Measurements from ENCODE around the gene IRF8.
"Not testable (repeated sequence)": the region's sequence is repeated elsewhere in the genome, so short reads cannot be mapped to it uniquely, and the experiment has no call there.

The IRF8 gene

DNA sequence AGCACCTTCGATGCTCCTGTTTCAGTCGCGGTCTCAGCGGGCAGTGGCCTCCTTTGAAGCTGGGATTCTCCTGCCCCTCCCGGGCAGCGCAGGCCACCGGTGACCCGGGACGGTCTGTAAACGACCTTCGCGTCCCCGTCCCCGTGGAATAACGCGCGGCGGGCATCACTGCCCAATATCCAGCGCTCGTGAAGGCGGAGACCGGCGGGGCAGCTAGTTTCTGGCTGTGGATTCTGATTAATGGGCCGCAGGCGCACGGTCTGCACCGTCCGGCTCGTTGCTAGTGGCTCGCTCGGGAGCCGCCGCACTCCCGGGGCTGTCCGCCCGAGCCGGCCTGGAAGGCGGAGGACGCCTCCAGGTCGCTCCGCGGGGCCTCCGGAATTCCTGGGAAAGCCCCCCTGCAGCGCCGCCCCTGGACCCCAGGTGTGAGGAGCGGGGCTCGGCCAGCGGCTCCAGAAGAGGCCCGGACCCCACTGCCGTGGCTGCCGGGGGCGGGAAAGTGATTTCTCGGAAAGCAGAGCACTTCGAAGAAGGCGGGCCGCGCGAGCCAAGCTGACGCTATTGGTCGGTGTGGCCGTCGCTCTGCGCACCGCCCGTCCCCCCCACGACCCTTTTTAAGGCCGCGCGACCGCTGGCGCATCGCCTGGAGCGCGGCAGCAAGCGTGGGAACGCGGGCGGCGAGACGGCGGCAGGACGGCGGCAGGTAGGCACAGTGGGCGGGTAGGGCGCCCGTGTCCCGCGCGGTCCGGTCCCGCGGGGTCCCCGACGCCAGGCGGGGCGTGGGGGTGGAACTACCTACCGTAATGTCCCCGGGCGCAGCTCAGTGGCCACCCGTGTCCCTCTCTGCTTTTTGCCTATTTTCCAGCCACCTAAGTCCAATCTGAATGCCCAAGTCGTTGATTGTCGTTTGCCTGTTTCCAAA lies at the start of gene IRF8:
TSS of gene IRF8 (plus strand) at position 642 of the 922 bp plus-strand sequence. CDS start 3,854 bp downstream, outside the sequence.
- DNase-seq (ENCODE audit: low read depth, low spot score): peak; percentile 82

DNA sequence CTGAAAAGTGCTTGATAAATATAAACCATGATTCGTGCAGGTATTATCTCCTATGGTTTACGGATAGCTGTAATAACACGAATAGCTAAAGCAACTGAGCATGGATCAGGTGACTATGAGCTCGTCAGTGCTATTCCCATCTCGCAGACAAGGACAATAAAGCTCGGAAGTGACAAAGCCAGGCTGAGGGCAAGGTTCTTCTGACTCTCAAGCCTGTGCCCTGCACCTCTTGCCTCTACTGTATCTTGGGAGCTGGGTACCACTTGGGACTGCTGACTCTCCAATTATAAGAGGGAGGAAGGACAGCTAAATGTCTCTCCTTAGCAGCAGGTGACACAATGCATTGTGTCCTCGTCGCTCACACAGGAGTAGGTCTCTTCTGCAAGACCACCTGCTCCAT lies 49.6 kb upstream of the IRF8 start:
- DNase-seq (ENCODE audit: low read depth, low spot score): no peak

- DNase-seq (ENCODE audit: low read depth, low spot score): peak; percentile 35
These were observed 48.5 kb upstream of the IRF8 start for GRCh38 chr16:85850344-85850880.

DNA sequence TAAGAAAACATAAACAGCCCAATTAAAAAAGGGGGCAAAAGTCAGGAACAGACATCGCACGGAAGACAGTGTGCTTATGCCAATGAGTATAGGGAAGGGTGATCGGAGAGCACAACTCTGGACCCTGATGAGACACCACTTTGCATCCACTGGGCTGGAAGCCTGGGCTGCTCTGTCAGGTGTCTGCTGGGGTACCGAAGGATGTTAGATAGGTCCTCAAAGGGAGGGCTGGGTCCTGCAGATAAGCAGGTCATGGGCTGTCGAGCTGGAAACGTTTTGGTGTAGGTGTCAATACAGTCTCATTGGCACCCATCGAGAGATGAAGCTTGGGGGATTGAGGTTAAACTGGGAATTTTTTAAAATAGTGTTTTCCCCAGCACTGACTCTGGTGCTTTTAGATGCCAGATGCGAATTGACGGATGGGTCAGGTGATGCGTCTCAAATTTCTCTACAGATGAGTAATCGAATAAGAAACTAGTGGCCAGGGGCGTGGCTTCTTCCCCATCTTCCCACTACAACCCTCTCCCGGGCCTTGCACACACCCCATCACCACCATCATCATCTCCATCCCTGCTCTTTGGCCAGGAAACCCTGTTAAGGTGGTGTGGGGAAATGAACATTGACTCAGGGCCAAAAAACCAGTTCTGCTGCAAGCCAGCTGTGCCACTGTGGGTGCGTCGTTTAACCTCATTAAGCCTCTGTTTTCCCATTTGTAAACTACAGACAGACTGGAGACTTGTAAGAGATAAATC lies 47.8 kb upstream of the IRF8 start:
- DNase-seq (ENCODE audit: low read depth, low spot score): no peak

DNA sequence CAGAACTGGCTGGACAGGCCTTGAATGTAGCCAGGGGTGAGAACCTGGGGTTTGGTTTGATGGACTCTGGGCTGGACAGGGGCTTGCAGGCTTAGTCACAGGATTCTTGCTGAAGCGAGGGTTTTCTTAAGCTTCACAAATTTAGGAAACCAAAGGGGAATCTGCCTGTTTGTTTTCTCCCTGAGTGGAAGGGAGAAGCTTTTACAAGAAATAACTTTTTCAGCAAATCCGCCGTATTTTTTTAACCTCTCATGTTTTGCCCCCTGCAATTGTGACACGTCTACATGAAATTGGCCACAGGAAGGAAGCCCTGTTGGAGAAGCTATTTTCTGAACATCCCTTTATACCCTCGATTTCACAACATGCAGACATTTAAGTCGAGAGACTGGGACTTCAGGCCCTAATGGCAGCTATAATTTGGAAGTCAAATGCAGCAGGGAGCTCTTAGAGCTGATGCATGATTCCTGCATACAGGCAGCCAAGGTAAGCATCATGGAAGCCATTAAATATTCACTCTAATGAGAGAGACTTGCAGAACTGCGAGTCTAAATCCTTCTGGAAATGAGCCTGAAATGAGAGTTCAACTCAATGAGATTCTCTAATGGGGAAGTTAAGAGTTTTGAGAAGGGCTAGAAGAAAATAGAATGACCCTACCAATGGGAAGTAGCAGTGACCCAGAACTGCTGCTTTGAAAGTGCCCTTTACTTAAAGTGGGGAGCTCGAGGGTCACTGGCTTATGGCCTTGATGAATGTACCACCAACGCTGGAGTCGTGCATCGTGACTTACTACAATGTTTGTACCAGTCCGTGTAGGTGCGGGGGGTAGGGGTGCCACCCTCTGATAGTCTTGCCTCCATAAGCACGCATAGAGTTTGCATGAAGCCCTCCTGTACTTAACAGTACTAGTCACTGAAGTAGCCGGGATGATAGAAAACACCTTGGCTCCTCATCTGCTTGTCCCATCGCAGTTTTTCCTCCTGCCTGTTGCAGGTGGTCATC lies 45.1 kb upstream of the IRF8 start:
- peak; percentile 18 for DNase-seq (ENCODE audit: low read depth, low spot score)

- no peak for DNase-seq (ENCODE audit: low read depth, low spot score)
These were observed 44.0 kb upstream of the IRF8 start for GRCh38 chr16:85854935-85855334.

- no peak for DNase-seq (ENCODE audit: low read depth, low spot score)
These were observed 42.9 kb upstream of the IRF8 start for GRCh38 chr16:85856079-85856478.

GRCh38 chr16:85856585-85856984 lies 42.4 kb upstream of the IRF8 start:
- no peak for DNase-seq (ENCODE audit: low read depth, low spot score)

DNA sequence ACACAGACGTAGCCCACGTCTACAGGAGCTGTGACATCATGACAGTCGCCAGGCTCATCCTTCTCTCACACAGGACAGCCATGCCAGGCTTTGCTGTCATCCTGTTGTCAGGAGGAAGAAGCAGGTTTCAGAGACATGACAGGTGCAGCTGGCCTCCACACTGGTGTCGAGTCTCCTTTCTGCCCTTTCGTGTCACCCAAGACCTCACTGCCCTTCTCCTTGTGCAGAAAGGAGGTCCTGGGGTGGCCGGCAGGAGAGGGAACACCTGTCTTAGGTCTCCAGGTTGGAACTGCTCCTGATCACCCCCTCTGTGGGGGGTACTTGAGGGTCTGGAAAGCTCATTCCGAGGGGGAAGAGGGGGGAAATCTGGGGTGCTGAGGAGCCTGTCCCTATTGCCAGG lies 41.6 kb upstream of the IRF8 start:
- no peak for DNase-seq (ENCODE audit: low read depth, low spot score)

GRCh38 chr16:85858571-85858970 lies 40.4 kb upstream of the IRF8 start:
- DNase-seq (ENCODE audit: low read depth, low spot score): not testable (repeated sequence)

DNA sequence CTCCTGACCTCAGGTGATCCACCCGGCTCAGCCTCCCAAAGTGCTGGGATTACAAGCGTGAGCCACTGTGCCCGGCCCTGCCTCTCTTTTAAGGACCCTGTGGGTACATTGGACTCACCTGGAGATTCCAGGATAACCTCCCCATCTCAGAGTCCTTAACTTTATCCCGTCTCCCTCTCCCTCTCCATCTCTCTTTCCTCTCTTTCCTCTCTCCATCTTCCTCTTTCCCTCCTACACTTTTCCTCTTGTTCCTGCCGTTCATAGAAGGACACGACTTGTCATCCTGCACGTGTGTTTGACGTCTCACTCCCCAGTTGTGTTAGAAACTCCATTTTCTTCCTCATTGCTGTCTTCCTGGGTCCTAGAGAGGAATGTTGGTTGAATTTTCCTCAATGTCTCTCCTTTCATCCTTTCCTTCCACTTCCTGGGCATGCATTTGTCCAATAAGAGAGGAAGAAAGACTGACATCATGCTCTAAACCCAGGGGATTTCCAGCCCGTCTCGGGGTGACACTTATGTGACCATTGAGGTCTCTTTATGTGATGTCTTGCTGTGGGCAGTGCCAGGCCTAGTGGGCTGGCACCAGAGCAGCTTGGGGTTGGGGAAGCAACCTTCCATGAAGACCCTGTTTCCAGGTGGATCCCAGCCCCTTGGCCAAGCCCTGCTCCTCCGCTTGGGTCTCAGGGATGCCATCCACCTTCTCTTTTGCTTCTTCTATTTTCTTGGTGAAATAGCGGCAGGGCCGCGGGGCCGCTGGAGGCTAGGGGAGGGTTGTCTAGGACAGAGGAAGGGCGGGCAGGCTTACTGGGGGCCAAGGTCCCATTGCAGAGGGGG lies 39.8 kb upstream of the IRF8 start:
- DNase-seq (ENCODE audit: low read depth, low spot score): no peak

DNA sequence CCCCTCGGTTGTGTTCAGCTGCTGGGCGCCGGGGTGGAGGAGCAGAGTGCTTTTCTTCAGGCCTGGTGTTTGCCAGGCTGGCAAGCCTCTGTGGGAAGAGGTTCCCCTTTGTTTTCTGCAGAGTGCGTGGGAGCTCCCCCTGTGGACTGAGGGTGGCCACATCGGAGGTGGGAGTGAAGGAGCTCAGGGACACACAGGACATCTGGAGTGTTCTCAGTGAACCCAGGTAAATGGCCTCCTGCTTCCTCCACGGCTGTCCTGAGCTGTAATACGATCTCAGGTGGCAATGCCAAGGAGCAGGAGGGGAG lies 39.2 kb upstream of the IRF8 start:
- DNase-seq (ENCODE audit: low read depth, low spot score): no peak

- DNase-seq (ENCODE audit: low read depth, low spot score): no peak
These were observed 38.4 kb upstream of the IRF8 start for GRCh38 chr16:85860413-85861094.

DNA sequence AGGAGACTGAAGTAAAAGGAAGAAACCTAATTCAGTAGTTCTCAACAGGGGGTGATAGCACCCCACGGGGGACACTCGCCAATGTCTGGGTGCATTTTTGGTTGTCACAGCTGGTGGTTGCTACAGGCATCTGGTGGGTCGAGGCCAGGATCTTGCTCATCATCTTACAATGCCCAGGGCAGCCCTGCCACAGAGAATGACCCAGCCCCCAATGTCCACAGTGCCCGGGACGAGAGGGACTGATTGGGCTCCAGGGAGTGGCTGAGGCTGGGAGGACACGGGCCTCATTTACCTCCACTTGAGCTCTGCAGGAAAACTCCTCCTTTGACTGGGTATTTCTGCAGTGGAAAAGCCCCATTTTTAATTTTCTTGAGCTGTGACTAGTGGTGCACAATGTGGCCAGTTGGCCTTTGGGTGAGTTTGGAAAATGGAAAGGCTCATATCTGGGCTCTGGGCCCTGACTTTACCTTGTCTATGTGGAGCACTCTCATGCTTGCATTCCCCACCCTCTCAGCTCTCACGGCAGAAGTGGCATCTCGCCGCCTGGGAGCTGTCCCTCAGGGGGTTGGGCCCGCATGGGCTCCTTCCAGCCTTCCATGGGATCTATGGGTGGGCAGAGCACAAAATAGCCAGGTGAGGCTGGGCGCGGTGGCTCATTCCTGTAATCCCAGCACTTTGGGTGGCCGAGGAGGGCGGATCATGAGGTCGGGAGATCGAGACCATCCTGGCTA lies 37.7 kb upstream of the IRF8 start:
- DNase-seq (ENCODE audit: low read depth, low spot score): no peak

DNA sequence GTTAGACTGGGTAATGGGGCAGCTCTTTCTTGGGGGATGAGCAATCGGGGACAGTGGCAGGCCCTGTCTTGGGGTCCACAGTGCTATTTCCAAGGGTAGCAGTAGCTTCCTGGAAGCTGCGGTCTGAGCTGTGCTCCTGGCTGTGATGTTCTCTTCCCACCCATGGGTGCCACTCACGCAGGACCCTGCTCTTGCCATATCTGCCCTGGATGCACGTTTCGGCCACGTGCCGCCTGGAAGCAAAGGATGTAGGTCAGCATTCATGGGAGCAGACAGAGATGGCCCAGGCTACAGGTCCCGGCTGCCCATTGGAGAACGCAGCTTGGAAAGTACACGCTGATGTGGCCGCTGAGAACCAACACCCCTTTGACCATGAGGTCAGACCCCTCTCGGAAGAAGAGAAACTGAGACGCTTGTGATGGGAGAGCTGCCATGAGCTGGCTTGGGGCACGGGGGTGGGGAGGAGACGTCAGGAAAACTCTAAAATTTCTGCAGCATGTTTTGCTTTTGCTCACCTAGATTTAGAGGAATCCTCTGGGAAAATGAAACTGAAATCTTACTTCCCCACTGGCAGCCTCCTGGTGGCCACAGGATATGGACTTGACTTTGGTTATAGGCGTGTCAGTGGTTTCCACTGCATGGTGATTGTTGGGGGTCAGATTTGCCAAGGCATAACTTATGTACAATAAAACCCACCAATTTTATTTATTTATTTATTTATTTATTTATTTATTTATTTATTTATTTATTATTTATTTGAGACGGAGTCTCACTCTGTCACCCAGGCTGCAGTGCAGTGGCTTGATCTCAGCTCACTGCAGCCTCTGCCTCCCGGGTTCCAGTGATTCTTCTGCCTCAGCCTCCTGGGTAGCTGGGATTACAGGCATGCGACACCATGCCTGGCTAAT lies 36.2 kb upstream of the IRF8 start:
- no peak for DNase-seq (ENCODE audit: low read depth, low spot score)

GRCh38 chr16:85863384-85863774 lies 35.6 kb upstream of the IRF8 start:
- DNase-seq (ENCODE audit: low read depth, low spot score): no peak

DNA sequence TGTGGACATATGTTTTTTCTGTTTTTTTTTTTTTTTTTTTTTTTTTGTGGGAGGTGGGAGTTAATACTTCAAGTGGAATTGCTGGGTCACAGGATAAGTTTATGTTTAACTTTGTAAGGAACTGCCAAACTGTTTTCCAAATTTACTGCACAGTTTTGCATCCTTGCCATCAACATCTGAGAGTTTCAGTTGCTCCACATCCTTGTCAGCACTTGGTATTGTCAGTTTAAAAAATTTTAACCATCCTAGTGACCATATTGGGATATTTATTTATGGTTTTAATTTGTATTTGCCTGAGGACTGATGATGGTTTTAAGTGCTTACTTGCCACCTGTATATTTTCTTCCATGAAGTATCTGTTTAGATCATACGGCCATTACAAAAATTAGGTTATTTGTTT lies 34.0 kb upstream of the IRF8 start:
- no peak for DNase-seq (ENCODE audit: low read depth, low spot score)

- no peak for DNase-seq (ENCODE audit: low read depth, low spot score)
These were observed 31.8 kb upstream of the IRF8 start for GRCh38 chr16:85867189-85867588.
